ENCODE measurements around the gene PAGR1. TPM values are rescaled to one million over a fixed set of nuclear protein-coding genes. Genes with fewer than 3 reads are reported as not detected.

PAGR1 gene
- total and polyA plus RNA-seq, 2 of the 13 experiments (the other 11 are each of a cell fraction or from before 2014, with no cell fraction given) = 9.8 to 66.4 TPM

DNA sequence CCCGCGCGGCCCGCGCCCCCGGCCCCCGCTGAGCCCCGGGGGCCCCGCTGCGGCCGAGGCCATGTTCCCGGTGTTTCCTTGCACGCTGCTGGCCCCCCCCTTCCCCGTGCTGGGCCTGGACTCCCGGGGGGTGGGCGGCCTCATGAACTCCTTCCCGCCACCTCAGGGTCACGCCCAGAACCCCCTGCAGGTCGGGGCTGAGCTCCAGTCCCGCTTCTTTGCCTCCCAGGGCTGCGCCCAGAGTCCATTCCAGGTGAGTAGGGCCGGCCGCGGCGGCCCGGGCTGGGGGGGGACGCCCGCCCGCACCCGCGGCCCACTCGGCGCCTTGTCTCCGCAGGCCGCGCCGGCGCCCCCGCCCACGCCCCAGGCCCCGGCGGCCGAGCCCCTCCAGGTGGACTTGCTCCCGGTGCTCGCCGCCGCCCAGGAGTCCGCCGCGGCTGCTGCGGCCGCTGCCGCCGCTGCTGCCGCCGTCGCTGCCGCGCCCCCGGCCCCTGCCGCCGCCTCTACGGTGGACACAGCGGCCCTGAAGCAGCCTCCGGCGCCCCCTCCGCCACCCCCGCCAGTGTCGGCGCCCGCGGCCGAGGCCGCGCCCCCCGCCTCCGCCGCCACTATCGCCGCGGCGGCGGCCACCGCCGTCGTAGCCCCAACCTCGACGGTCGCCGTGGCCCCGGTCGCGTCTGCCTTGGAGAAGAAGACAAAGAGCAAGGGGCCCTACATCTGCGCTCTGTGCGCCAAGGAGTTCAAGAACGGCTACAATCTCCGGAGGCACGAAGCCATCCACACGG is 9.1 kb upstream of the PAGR1 start (continued):
- no peak for TF ChIP-seq ZNF839 (CRISPR knock-in tag; IDR thresholded peaks at IDR 0.05; ENCODE audit: borderline replicate concordance)
- TF ChIP-seq, protein P1, sequence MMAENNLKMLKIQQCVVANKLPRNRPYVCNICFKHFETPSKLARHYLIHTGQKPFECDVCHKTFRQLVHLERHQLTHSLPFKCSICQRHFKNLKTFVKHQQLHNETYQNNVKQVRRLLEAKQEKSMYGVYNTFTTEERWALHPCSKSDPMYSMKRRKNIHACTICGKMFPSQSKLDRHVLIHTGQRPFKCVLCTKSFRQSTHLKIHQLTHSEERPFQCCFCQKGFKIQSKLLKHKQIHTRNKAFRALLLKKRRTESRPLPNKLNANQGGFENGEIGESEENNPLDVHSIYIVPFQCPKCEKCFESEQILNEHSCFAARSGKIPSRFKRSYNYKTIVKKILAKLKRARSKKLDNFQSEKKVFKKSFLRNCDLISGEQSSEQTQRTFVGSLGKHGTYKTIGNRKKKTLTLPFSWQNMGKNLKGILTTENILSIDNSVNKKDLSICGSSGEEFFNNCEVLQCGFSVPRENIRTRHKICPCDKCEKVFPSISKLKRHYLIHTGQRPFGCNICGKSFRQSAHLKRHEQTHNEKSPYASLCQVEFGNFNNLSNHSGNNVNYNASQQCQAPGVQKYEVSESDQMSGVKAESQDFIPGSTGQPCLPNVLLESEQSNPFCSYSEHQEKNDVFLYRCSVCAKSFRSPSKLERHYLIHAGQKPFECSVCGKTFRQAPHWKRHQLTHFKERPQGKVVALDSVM (CRISPR knock-in tag; IDR thresholded peaks at IDR 0.05) = no peak
- TF ChIP-seq PAWR (CRISPR knock-in tag; IDR thresholded peaks at IDR 0.05; ENCODE audit: borderline replicate concordance) = no peak
- TF ChIP-seq ZNF263 (CRISPR knock-in tag; IDR thresholded peaks at IDR 0.05) = 0 out of 2 replicates have a peak, but pooled peaks have one; percentile 20
- TF ChIP-seq SRSF9 (IDR thresholded peaks at IDR 0.05; ENCODE audit: borderline replicate concordance, insufficient read depth, low read depth, low read length, poor library complexity, severe bottlenecking) = no peak
- 0 out of 2 replicates have a peak, but pooled peaks have one; percentile 54 for TF ChIP-seq HNRNPL (IDR thresholded peaks at IDR 0.05; ENCODE audit: low read depth, low read length)
- TF ChIP-seq ZNF333 (CRISPR knock-in tag; IDR thresholded peaks at IDR 0.05; ENCODE audit: borderline replicate concordance) = no peak
- TF ChIP-seq ARHGAP35 (CRISPR knock-in tag; IDR thresholded peaks at IDR 0.05; ENCODE audit: borderline replicate concordance) = no peak
- no peak for TF ChIP-seq MIXL1 (CRISPR knock-in tag; IDR thresholded peaks at IDR 0.05)
- TF ChIP-seq ZNF10 (CRISPR knock-in tag; IDR thresholded peaks at IDR 0.05; ENCODE audit: borderline replicate concordance, low read depth) = no peak
- TF ChIP-seq MAX (IDR thresholded peaks at IDR 0.05) = peak; percentile 78; the same call in 1 of the 2 replicates
- TF ChIP-seq JDP2 (CRISPR knock-in tag; IDR thresholded peaks at IDR 0.05; ENCODE audit: borderline replicate concordance) = no peak
- no peak for TF ChIP-seq EED (CRISPR knock-in tag; IDR thresholded peaks at IDR 0.05)
- TF ChIP-seq ZNF773 (CRISPR knock-in tag; IDR thresholded peaks at IDR 0.05; ENCODE audit: borderline replicate concordance) = no peak
- no peak for TF ChIP-seq ZNF883 (CRISPR knock-in tag; IDR thresholded peaks at IDR 0.05; ENCODE audit: not compliant biosample characterization)
- no peak for TF ChIP-seq ZNF737 (CRISPR knock-in tag; IDR thresholded peaks at IDR 0.05; ENCODE audit: borderline replicate concordance)
- peak; percentile 82 for TF ChIP-seq ZNF746 (CRISPR knock-in tag; IDR thresholded peaks at IDR 0.05)
- no peak for TF ChIP-seq DDIT3 (CRISPR knock-in tag; IDR thresholded peaks at IDR 0.05)
- no peak for TF ChIP-seq ZBTB42 (CRISPR knock-in tag; IDR thresholded peaks at IDR 0.05)
- TF ChIP-seq PRMT3 (CRISPR knock-in tag; IDR thresholded peaks at IDR 0.05; ENCODE audit: borderline replicate concordance, low read depth) = no peak
- no peak for TF ChIP-seq CERS6 (CRISPR knock-in tag; IDR thresholded peaks at IDR 0.05)
- TF ChIP-seq ZNF720 (CRISPR knock-in tag; IDR thresholded peaks at IDR 0.05) = no peak
- TF ChIP-seq, protein P2, sequence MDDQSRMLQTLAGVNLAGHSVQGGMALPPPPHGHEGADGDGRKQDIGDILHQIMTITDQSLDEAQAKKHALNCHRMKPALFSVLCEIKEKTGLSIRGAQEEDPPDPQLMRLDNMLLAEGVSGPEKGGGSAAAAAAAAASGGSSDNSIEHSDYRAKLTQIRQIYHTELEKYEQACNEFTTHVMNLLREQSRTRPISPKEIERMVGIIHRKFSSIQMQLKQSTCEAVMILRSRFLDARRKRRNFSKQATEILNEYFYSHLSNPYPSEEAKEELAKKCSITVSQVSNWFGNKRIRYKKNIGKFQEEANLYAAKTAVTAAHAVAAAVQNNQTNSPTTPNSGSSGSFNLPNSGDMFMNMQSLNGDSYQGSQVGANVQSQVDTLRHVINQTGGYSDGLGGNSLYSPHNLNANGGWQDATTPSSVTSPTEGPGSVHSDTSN (CRISPR knock-in tag; IDR thresholded peaks at IDR 0.05; ENCODE audit: borderline replicate concordance) = no peak

Data from HepG2 (cell line).